ENCODE data around the gene STARD13.
"Not testable (repeated sequence)": the region's sequence is repeated elsewhere in the genome, so short reads cannot be mapped to it uniquely, and the experiment has no call there.

STARD13 gene

DNA sequence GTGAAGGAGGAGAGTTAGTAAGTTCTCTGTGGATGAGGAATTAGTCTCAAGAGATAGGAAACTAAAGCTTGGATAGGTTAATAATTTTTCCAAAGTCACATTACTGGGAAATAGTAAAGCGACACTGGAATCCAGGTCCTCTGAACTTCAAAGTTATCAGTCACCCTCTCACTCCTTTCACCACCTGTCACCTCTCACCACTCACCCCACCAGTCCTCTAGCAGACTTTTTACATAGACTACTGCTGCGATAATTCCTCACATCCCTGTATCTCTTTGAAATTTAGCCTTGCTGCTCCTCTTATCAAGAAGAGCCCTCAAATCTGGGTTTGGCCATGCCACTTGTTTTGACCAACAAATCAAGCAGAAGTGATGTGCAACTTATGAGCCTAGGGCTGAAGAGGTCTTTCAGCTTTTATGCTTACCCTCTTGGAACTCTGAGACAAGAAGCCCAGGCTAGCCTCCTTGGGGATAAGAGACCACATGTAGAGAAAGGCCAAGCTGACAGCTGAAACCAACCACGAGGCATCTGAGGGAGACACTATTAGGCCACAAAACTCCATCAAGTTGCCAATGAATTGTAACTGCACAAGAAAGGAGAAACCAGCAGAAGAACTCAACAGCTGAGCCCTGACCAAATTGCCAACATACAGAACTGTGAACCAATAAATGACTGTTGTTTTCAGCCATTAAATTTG lies 41.2 kb downstream of the STARD13 start:
- Histone ChIP-seq H3K27me3 (ENCODE audit: control insufficient read depth, insufficient read depth, low read length, poor library complexity, severe bottlenecking) (no peaks in the 10 kb centered on the region), H3K27ac (ENCODE audit: insufficient read depth, low read depth, low read length, poor library complexity, severe bottlenecking) (no peak overlapping the region), H3K9me3 (ENCODE audit: control insufficient read depth, low read length) (no peaks in the 10 kb centered on the region), H3K4me1 (ENCODE audit: control insufficient read depth, insufficient read depth, low read length) (no peaks in the 10 kb centered on the region), H3K4me3 (ENCODE audit: insufficient read depth, low read depth, low read length) (no peak overlapping the region), H3K36me3 (ENCODE audit: control insufficient read depth, insufficient read depth, low read length) (no peaks in the 10 kb centered on the region)
- 85 to 88% methylated on average over 3 of the region's 3 CpGs for whole genome bisulfite sequencing, 2 experiments

DNA sequence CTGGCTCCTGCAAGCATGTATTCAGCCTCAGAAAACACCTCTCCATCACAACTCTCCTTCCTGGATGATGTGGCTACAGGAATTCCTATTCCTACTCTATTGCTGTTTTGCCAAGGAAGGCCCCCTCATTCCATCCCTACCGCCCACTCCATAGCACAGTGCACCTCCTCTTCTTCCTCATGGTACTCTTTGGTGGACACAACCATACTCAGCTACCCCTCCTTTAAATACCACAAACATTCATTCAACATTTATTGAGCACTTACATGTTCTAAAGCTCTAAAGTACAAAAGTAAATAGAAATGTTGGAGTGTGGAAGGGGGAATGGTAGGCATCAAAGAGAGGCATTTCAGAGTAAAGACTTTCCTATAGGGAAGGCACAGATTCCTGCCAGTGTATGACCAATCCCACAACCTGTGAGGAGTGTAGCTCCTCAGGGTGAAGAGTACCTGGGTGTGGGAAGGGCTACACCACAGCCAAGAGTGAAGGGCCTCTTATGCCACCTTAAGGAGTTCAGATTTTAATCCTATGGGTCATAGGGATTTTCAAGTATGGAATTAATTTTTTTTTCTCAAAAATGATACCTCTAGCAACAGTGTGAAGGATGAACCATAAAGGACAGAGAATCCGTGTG lies 42.5 kb downstream of the STARD13 start:
- Histone ChIP-seq H3K4me1 (ENCODE audit: control insufficient read depth, insufficient read depth, low read length) (no peaks in the 10 kb centered on the region), H3K9me3 (ENCODE audit: control insufficient read depth, low read length) (no peaks in the 10 kb centered on the region), H3K27ac (ENCODE audit: insufficient read depth, low read depth, low read length, poor library complexity, severe bottlenecking) (no peak overlapping the region), H3K27me3 (ENCODE audit: control insufficient read depth, insufficient read depth, low read length, poor library complexity, severe bottlenecking) (no peaks in the 10 kb centered on the region), H3K4me3 (ENCODE audit: insufficient read depth, low read depth, low read length) (no peak overlapping the region), H3K36me3 (ENCODE audit: control insufficient read depth, insufficient read depth, low read length) (no peaks in the 10 kb centered on the region)
- 93 to 97% methylated on average over 2 of the region's 2 CpGs for WGBS, 2 experiments

DNA sequence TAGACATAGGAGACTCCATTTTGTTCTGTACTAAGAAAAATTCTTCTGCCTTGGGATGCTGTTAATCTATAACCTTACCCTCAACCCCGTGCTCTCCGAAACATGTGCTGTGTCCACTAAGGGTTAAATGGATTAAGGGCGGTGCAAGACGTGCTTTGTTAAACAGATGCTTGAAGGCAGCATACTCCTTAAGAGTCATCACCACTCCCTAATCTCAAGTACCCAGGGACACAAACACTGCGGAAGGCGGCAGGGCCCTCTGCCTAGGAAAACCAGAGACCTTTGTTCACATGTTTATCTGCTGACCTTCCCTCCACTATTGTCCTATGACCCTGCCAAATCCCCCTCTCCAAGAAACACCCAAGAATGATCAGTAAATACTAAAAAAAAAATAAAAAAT lies 43.2 kb downstream of the STARD13 start:
- not testable (repeated sequence) for H3K9me3 ChIP-seq (ENCODE audit: control insufficient read depth, low read length); H3K27me3 ChIP-seq (ENCODE audit: control insufficient read depth, insufficient read depth, low read length, poor library complexity, severe bottlenecking); H3K27ac ChIP-seq (ENCODE audit: insufficient read depth, low read depth, low read length, poor library complexity, severe bottlenecking); H3K4me1 ChIP-seq (ENCODE audit: control insufficient read depth, insufficient read depth, low read length); H3K36me3 ChIP-seq (ENCODE audit: control insufficient read depth, insufficient read depth, low read length); H3K4me3 ChIP-seq (ENCODE audit: insufficient read depth, low read depth, low read length)
- 91 to 100% methylated on average over 4 of the region's 6 CpGs for WGBS, 2 experiments

DNA sequence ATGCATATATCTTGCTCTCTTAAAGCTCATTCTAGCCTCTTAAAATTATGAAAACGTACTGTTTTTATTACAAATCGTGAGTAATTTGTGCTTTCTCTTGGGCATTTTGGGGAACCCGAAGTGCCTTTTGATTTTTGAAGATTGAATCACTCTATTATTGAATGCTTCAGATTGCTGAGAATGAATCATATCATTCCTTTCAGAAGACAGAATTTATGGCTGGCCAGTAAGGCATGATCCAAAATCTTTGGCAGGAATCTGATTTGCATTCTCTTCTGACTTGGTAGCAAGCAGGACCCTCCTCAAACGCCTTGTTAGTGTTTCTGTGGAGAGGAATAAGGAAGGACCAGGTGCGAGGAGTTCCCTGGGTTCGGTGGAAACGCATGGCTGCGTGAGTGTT lies 49.5 kb downstream of the STARD13 start:
- Histone ChIP-seq H3K27ac (ENCODE audit: insufficient read depth, low read depth, low read length, poor library complexity, severe bottlenecking) (no peak overlapping the region), H3K27me3 (ENCODE audit: control insufficient read depth, insufficient read depth, low read length, poor library complexity, severe bottlenecking) (no peaks in the 10 kb centered on the region), H3K4me1 (ENCODE audit: control insufficient read depth, insufficient read depth, low read length) (no peaks in the 10 kb centered on the region), H3K36me3 (ENCODE audit: control insufficient read depth, insufficient read depth, low read length) (no peaks in the 10 kb centered on the region), H3K4me3 (ENCODE audit: insufficient read depth, low read depth, low read length) (no peak overlapping the region), H3K9me3 (ENCODE audit: control insufficient read depth, low read length) (no peaks in the 10 kb centered on the region)
- 94 to 97% methylated on average over 8 of the region's 8 CpGs for WGBS, 2 experiments

DNA sequence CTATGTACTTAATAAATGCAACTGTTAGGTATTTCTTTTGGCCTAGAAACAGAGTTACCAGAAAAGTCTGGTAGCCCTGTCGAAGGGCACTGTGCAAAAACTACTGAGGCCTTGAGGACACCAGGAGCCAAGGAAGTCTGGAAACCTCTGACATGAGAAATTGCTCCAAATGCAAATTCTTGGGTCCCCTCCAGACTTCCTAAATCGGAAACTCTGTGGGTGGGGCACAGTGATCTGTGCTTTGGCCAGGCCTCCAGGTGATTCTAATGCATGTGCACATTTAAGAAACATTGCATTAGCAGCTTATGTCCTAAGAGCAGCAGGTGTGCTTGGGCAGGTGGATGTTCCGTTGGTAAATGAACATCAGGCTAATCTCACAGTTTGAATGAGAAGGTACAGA lies 50.0 kb downstream of the STARD13 start:
- WGBS, 2 experiments, result 93 to 95% methylated on average over 3 of the region's 3 CpGs
- Histone ChIP-seq H3K4me3 (ENCODE audit: insufficient read depth, low read depth, low read length) (no peak overlapping the region), H3K4me1 (ENCODE audit: control insufficient read depth, insufficient read depth, low read length) (no peaks in the 10 kb centered on the region), H3K9me3 (ENCODE audit: control insufficient read depth, low read length) (no peaks in the 10 kb centered on the region), H3K36me3 (ENCODE audit: control insufficient read depth, insufficient read depth, low read length) (no peaks in the 10 kb centered on the region), H3K27me3 (ENCODE audit: control insufficient read depth, insufficient read depth, low read length, poor library complexity, severe bottlenecking) (no peaks in the 10 kb centered on the region), H3K27ac (ENCODE audit: insufficient read depth, low read depth, low read length, poor library complexity, severe bottlenecking) (no peak overlapping the region)

DNA sequence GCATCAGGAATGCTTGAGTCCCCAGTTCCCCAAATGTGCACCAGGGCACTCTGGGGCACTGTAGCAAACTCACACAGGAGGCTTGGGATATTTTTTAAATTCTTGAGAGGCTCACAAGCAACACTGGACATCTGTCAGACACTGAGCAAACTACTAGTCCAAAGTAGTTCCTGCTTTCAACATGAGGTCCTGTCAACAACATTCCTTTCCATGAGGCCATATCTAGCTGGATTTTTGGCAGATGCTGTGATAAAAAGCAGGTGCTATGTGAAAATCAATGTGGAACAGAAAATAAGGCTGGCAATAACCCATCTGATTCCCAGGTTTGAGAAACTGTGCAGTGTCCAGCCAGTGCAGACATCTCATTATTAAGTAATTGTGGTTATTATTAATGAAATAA lies 50.5 kb downstream of the STARD13 start:
- Histone ChIP-seq H3K36me3 (ENCODE audit: control insufficient read depth, insufficient read depth, low read length) (no peaks in the 10 kb centered on the region), H3K4me1 (ENCODE audit: control insufficient read depth, insufficient read depth, low read length) (peaks cover 1% of the 10 kb centered on the region), H3K4me3 (ENCODE audit: insufficient read depth, low read depth, low read length) (no peak overlapping the region), H3K27ac (ENCODE audit: insufficient read depth, low read depth, low read length, poor library complexity, severe bottlenecking) (no peak overlapping the region), H3K9me3 (ENCODE audit: control insufficient read depth, low read length) (no peaks in the 10 kb centered on the region), H3K27me3 (ENCODE audit: control insufficient read depth, insufficient read depth, low read length, poor library complexity, severe bottlenecking) (no peaks in the 10 kb centered on the region)

DNA sequence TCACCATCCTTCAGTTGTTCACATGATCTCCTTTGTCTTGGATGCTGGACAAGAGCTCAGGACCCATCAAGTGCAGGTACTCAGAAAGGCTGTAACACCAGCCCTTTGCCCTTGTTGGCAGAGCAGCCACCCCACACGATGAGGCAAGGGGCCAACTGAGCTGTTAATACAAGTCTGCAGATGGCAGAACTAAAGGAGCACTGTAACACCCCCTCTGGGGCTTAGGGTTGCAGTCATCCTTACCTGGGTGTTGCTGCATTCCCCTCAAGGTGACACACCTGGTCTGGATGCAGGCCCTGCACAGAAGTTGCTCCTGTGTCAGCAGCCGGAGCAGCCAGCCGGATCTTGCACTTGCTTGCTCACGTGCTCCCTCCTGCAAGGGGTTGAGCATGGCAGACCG lies 52.0 kb downstream of the STARD13 start:
- no peaks in the 10 kb centered on the region for H3K27me3 ChIP-seq (ENCODE audit: control insufficient read depth, insufficient read depth, low read length, poor library complexity, severe bottlenecking)
- WGBS, 2 experiments, result 95 to 96% methylated on average over 5 of the region's 5 CpGs
- peaks cover 11% of the 10 kb centered on the region for H3K4me1 ChIP-seq (ENCODE audit: control insufficient read depth, insufficient read depth, low read length)
- H3K27ac ChIP-seq (ENCODE audit: insufficient read depth, low read depth, low read length, poor library complexity, severe bottlenecking), result no peak overlapping the region
- no peaks in the 10 kb centered on the region for H3K36me3 ChIP-seq (ENCODE audit: control insufficient read depth, insufficient read depth, low read length)
- no peak overlapping the region for H3K4me3 ChIP-seq (ENCODE audit: insufficient read depth, low read depth, low read length)
- no peaks in the 10 kb centered on the region for H3K9me3 ChIP-seq (ENCODE audit: control insufficient read depth, low read length)

DNA sequence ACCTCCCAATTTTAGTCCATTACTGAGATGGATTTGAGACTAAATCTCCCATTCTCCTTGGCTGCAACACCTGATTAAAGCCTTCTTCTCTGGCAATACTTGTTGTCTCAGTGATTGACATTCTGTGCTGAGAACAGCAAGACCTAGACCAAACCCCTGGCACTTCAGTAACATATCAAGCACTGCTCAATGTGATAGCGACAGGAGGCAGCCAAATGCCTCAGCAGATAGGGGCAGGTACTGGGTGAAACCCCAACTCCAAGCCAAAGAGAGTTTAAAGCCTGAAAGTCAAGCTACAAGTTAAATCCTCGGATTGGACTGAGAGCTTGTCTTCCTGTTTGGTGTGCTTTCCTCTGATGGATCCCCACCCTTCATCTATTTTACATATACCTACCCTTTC lies 52.7 kb downstream of the STARD13 start:
- Histone ChIP-seq H3K4me3 (ENCODE audit: insufficient read depth, low read depth, low read length) (no peak overlapping the region), H3K36me3 (ENCODE audit: control insufficient read depth, insufficient read depth, low read length) (no peaks in the 10 kb centered on the region), H3K4me1 (ENCODE audit: control insufficient read depth, insufficient read depth, low read length) (peaks cover 11% of the 10 kb centered on the region), H3K27ac (ENCODE audit: insufficient read depth, low read depth, low read length, poor library complexity, severe bottlenecking) (no peak overlapping the region), H3K9me3 (ENCODE audit: control insufficient read depth, low read length) (no peaks in the 10 kb centered on the region), H3K27me3 (ENCODE audit: control insufficient read depth, insufficient read depth, low read length, poor library complexity, severe bottlenecking) (no peaks in the 10 kb centered on the region)
- WGBS, 2 experiments, result 88 to 97% methylated on average over 2 of the region's 2 CpGs

DNA sequence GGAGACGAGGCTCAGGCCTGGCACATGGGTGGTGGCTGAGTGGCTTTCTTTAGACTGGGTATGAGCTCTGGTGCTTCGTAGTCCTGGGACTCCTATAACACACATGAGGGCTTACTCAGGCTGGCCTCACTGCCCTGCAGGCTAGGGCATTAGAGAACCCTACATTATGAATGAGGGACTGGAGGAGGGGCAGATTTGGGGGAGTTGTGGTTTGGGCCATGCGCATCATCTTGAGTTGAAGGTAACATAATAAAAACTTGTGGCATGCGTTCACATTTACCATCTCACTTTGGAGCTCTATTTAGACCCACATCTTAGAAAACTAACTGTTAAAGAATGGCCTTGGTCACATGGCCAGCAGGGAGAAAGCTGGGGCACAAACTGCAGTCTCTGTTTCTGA lies 54.2 kb downstream of the STARD13 start:
- 91 to 96% methylated on average over 4 of the region's 4 CpGs for WGBS, 2 experiments
- H3K4me3 ChIP-seq (ENCODE audit: insufficient read depth, low read depth, low read length), result no peak overlapping the region
- no peaks in the 10 kb centered on the region for H3K9me3 ChIP-seq (ENCODE audit: control insufficient read depth, low read length)
- H3K27me3 ChIP-seq (ENCODE audit: control insufficient read depth, insufficient read depth, low read length, poor library complexity, severe bottlenecking), result no peaks in the 10 kb centered on the region
- no peak overlapping the region for H3K27ac ChIP-seq (ENCODE audit: insufficient read depth, low read depth, low read length, poor library complexity, severe bottlenecking)
- peaks cover 11% of the 10 kb centered on the region for H3K4me1 ChIP-seq (ENCODE audit: control insufficient read depth, insufficient read depth, low read length)
- H3K36me3 ChIP-seq (ENCODE audit: control insufficient read depth, insufficient read depth, low read length), result no peaks in the 10 kb centered on the region

DNA sequence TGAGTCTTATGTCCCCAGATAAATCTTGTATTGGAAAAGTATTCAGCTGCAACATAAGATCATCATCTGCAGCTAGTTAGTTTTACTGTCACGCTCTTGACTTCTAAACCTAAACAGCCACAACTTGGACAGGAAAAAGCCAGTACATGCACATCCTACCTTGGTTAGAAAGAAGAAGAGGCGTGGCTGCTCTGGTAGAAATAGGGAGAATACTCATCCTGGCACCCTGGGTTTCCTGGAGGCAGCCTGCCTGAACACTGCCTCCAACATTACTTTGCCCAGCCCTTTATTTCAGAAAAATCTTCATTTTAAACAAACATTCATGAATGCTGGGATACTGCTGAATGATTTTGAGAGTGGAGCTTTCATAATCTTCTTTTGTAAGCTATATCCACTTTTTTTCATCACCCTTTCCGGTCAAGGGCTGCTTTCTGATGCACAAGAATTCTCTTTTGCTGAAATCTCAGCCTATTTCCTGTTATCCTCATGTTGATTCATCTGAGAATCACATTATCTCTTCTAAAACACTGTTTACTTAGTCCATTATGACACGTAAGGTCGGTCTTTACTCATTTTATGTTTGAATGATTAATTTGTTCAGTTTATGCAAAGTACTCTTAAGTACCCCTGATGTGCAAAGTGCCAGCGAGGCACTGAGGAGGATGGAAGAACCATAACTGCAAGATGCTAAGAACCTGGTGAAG lies 55.2 kb downstream of the STARD13 start:
- Histone ChIP-seq H3K27me3 (ENCODE audit: control insufficient read depth, insufficient read depth, low read length, poor library complexity, severe bottlenecking) (no peaks in the 10 kb centered on the region), H3K27ac (ENCODE audit: insufficient read depth, low read depth, low read length, poor library complexity, severe bottlenecking) (peak overlapping the region; percentile 56)

More for the DNA sequence above, 55.2 kb downstream of the STARD13 start:
- no peak overlapping the region for H3K4me3 ChIP-seq (ENCODE audit: insufficient read depth, low read depth, low read length)
- WGBS, 2 experiments, result 93 to 98% methylated on average over 6 of the region's 6 CpGs
- H3K9me3 ChIP-seq (ENCODE audit: control insufficient read depth, low read length), result no peaks in the 10 kb centered on the region
- no peaks in the 10 kb centered on the region for H3K36me3 ChIP-seq (ENCODE audit: control insufficient read depth, insufficient read depth, low read length)
- peaks cover 11% of the 10 kb centered on the region for H3K4me1 ChIP-seq (ENCODE audit: control insufficient read depth, insufficient read depth, low read length)
